Measurements from ENCODE around the gene RBM17.

The RBM17 gene

DNA sequence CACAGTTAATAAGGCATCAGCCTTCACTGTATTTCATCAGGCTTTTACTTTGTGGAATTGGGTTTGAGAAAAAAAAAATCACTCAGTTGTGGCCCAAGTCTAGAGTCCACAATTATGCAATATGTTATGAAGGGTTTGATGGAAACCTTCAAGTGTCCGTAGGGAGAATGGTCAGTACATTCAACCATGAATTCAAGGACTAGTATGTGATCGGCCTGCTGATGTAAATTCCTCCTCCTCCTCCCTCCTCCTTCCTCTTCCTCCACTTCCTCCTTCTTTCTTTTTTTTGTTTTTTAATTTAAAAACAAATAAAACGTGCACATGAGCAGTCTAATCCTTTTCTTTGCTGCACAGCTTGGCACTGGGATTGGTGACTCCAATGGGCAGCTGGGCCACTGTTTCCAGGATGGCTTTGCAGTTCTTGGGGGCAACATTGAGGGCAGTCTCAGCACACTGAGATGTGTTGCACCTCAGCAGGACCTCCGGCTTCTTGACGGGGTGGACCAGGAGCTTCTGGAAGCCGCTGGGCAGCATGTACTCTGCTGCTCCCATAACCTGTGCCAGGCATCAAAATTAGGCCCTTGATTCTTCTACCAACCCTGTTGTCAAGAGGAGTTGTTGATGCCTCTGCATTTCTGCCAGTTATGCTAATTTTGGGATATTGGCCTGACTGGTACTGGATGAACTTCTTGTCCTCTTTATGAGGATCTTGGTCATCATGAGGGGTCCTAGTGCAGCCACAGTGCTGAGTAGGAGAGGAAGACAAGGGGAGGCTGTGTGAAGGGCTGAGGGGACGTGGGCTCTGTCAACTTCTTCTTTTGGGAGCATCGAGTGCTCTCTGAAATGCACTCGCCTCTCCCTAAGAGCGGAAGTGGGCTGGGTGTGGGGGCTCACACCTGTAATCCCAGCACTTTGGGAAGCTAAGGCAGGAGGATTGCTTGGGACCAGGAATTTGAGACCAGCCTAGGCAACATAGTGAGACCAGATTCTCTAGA, 17.4 kb upstream of the RBM17 start:
- no peak overlapping the region for H3K4me3 ChIP-seq (ENCODE audit: low read length)
- no peak for DNase-seq (ENCODE audit: low read depth, low spot score)

DNA sequence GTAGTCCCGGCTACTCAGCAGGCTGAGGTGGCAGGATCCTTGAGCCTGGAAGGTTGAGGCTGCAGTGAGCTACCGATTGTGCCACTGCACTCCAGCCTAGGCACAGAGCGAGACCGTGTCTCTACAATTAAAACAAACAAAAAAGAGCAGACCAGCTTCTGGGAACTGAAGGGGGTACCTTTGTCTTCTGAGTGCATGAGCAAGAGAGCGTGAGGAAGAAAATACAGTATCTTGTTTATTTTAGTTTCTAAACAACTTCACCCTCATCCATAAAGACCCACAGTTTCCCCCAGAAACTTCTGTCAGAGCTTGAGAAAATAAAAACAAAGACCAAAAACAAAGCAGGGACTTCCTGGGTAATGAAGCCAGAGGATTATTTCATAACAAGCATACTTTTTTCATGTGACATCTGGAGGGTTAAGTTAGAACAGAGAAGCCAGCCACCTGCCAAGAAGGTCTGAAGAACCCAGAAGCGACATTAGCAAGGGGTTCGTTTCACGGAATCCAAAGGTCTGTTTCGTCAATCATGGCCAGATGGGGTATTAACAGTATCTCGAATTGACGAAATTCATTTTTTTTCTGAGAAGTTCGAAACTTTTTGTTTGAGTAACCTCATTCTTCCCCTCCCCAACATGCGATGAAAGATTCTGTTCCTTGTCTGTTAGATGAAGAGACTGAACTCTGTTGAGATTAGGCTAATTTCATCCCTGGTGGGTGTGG, 16.5 kb upstream of the RBM17 start:
- H3K4me3 ChIP-seq (ENCODE audit: low read length), result no peak overlapping the region
- no peak for DNase-seq (ENCODE audit: low read depth, low spot score)

DNA sequence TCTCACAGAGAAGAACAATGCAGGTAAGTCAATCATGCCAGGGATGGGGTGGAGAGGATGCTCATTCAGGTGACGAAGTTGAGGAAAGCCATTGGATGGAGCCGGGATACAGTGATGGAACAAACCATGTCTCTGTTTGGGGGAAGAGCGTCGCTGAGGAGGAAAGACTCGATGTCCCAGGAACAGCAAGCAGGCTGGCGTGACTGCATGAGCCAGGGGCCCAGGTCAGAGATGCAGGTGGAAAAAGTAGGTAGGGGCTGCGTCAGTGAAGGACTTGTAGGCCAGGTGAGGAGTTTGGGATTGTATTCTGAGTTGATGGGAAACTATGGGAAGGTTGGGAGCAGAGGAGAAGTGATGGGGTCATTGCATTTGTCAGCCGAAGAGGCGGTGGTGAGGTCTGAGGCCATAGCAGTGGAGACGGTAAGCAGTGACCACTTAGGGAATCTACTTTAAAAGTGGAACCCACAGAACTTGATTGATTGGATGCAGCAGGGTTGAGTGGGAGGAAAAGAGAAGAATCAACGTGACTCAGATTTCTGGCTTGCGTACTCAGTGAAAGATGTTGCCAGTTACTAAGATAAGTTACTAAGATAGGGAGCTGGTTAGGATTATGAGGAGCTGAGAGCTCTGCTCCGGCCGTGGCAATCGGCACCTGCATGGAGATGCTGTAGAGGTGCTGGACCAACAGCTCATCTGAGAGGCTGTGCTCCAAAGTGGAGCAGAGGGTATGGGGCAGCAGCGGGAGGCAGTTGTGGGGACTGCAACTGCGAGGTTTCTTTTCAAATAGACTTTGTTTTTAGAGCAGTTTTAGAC, 14.1 kb upstream of the RBM17 start:
- no peak for DNase-seq (ENCODE audit: low read depth, low spot score)
- no peak overlapping the region for H3K4me3 ChIP-seq (ENCODE audit: low read length)

DNA sequence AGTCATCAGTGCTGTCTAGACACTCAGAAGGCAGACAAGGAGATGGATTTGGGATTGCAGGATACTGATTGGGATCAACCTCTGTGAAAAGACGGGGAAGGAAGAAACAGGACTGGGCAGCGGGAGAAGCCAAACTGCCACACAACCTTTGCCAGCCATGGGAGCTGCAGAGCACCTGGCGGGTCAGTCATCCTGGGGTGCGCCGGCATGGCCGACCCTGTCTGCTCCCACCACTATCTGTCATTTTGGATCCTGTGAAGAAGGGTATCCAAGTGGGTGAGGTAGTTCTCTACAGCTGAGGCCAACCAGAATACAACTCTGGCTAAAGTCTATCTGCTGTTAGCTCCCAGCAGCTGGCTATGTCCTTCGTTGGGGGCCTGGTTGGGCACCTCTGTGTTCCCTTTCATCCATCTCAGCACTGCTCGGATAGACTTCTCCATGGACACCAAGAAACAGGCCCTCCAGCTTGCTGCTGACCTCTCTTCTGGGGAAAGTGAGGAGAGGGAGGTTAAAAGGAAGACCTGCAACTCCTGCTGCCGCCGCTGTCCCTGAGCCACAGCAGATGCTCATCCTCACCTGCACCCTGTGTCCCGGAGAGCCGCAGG, 11.7 kb upstream of the RBM17 start:
- no peak overlapping the region for H3K4me3 ChIP-seq (ENCODE audit: low read length)
- no peak for DNase-seq (ENCODE audit: low read depth, low spot score)

DNA sequence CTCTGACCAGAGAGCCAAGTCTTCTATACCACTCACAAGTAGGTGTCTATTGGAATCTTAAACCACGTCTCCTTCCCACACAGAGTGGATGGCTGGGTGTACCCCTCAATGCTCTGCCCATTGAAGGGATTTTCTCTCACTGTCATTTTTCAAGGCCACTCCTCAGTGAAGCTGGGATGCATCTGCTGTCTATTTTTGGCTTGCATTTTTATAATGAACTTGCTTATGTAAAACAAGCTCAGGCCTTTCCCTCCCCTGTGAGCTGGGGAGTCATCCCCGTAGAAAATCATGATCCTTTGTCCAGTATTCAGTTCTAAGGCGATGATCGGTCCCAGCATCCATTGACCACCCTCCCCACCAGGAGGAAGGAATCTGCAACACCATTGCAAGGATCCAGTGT, 9.8 kb upstream of the RBM17 start:
- no peak for DNase-seq (ENCODE audit: low read depth, low spot score)
- H3K4me3 ChIP-seq (ENCODE audit: low read length), result no peak overlapping the region

DNA sequence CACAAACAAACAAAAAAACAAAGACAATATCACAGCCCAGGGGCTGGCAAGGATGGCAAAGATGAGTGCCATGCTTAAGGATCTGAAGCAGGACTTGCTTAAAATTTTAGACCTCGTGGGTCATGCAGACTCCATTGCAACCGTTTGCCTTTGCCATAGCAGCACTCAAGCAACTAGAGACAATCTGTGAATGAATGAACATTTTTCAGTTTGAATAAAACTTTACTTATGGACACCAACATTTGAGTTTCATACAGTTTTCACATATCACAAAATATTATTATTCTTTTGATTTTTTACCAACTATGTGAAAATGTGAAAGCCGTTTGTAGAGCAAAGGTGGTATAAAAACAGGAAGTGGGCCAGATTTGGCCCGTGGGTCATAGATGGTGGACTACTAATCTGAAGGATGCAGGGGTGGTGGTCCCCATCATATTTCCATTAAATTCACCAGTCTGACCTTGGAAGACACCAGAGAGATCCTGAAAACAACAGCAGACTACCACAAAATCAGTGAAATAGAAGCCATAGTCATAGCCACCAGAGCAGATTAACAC, 8.3 kb upstream of the RBM17 start:
- no peak overlapping the region for H3K4me3 ChIP-seq (ENCODE audit: low read length)
- DNase-seq (ENCODE audit: low read depth, low spot score), result no peak

DNA sequence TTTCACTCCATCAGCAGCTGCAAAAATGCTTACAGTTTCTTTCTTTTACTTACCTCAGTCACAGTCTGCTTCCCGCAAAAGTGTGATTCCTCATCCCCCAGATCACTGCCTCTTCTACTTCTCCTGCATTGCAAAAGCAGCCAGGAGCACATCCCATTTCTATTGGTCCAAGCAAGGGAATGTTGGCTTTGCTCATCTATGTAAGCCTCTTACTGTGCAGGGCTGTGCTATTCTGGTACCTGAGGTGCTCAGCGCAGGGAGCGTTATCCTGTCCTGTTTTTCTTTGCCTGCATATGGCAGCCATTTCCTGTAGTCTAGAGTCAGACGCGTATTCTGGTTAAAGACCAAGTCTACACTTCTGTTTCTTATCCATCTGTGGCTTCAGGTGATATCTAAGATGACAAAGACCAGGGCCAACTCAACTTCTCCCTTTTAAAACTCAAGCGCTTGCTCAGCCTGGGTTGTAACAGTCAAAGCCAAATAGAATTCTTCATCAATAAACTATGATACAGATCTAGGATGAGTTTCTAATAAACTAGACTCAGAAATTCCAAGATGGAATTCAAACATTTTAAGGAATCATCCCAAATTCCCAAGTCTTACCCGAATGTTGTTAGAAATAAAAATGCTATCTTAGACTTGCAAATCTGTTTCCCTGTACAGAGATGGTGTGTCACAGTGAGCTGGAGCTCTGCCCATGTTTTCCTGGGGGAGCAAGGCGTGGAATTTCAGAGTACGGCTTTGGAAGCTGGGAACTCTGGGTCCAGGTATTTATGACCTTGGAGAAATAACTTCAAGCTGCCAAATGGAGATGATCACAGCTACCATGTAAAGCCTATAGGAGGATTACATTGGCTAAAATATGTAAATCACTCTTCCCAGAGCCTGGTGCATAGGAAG, 6.1 kb upstream of the RBM17 start:
- no peak for DNase-seq (ENCODE audit: low read depth, low spot score)
- no peak overlapping the region for H3K4me3 ChIP-seq (ENCODE audit: low read length)

DNA sequence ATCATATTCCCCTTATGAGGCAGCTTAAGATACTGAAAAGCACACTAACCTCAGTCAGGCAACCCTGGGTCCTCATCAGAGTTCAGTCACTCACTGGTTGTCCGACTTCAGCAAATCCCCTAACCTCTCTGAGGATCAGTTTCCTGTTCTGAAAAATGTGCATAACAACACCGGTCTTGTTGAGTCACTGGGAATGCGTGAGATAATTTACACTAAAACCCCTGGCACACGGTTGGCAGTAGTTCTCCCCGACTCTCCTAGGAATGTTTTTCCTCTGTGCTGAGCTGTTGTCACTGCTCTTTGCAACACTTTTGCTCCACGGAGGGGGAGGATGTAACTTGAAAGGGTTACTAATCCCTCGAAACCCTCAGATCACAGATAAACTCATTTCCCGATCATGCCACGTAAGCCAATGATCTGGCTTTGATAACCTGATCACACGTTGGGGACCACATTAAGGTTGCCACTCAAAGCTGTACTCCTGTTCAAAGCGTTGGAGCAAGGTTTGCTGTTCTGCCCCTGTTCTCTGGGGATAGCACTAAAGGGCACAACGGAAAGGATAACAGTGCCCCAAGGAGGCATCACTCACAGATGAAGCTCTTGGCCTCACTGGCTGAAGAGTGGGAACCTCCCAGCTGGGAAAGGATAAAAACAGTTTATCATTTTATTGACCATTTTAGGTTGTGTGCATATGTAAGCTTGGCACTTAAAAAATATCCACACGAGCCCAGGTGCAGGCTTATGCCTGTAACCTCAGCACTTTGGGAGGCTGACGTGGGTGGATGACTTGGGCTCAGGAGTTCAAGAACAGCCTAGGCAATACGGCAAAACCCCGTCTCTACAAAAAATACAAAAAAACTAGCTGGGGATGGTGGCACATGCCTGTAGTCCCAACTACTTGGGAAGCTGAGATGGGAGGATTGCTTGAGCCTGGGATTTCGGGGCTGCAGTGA, 5.0 kb upstream of the RBM17 start:
- peak; percentile 92 for DNase-seq (ENCODE audit: low read depth, low spot score)
- no peak overlapping the region for H3K4me3 ChIP-seq (ENCODE audit: low read length)

DNA sequence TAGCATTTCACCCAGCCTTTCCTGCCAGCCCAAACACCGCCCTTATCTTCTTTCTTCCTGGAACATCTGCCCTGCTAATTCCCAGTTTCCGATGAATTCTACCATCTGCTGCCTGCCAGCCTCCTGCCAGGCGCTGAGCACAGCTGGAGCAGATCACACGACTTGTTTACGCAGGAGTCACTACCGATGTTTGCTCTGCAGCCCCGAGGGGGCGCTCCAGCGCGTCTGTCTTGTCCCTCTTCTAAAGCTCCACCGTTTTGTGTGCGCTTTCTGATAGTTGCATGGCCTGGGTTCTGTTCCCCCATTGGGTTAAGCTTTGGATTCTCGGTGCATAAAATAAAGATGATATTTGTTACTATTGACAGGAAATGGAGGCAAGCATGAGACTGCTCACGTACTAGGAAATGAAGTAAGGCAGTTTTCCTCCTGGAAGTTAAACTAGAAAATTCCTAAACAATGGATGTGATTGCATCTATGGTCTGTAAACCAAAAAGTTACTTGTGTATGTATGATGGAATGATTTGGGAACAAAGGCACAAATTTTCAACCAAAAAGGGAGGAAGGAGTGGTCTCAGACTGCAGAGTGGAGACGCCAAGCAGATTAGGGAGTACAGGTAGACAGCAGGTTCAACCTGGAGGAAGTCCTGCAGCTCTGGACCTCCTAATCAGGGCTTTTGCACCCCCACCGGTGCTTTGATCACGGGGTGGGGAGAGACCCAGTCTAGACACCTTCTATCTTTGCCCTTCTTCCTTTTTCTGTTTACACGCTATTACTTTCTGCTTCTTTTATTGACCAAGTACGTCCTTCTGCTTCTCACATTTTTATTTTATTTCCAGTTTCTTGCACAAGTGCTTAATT, 2.2 kb upstream of the RBM17 start:
- DNase-seq (ENCODE audit: low read depth, low spot score), result peak; percentile 87
- H3K4me3 ChIP-seq (ENCODE audit: low read length), result no peak overlapping the region

DNA sequence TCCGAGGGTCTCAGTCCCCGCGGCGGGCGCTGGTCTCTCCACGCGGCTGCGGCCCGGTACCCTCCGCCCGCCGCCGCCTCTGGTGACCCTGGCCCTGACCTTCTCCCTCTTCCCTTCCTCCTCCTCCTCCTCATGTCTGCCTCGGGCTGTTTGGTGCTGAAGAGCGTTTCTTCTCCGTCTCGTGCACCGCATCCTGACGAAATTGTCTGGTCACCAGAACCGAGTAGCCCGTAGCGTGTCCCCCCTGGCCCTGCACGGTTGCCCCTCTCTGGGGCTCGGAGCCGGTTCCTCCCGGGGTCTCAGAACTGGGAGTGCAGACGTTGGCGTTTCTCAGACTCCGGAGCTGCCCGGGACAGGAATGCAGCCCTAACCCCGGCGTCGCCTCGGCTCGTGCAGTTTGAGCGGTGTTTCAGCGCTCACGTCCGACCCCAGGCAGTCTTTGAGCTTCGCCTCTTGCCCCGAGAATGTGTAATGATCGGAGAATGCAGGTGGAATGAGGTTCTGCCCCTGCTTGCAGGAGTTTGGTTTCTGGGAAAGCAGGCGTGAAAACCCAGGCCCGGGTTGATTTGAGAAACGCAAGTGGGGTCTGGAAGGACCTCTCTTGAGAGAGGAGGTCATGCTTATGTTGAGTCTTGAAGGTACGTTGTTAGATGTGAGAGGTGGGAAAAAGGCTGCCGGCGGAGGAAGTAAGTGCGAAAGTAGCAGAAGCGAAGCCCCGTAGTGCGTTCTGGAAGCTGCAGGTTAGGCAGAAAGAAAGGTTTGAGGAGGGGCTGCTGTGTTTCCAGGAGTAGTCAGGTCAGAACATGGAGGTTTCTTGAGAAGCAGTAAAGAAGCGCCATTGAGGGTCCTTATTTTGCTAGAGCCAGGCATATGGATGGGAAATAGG, 743 bp downstream of the RBM17 start:
- peak overlapping the region; percentile 93 for H3K4me3 ChIP-seq (ENCODE audit: low read length)
- no peak for DNase-seq (ENCODE audit: low read depth, low spot score)

DNA sequence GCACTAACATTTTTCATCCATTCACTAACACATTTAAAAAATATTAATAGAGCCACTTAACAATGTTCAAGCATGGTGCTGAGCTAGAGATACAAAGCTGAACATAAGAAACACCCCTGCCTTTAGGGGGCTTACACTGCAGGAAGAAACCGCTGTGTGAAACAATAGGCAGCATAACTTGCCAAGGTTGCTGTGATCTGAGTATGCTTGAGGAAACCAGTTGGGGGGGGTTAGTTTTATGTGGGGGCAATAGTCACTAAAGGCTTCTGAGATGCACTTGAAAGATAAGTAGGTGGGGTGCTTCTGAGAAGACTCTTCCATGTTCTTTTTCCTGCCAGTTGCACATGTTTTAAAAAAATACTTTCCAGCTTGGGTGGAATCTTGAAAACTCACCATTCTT, 2.8 kb downstream of the RBM17 start:
- H3K4me3 ChIP-seq (ENCODE audit: low read length), result no peak overlapping the region
- DNase-seq (ENCODE audit: low read depth, low spot score), result peak; percentile 82

DNA sequence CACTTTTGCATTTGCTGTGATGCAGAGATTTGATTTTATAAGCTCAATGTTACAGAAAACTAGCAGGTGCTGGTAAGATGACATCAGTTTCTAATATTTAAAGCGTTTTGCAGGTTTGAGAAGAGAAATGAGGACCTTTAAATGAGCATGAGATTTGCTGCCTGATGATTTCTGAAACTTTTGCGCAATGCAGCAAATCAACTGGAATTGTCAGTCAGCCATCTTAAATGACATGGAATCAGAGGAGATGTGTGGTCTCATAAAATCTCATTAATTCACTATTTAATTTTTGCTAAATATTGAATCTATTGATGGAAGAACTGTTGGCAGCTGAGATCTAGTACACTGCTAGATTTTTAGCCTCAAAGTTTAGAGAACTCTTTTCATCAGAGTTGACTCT, 3.9 kb downstream of the RBM17 start:
- DNase-seq (ENCODE audit: low read depth, low spot score), result no peak
- no peak overlapping the region for H3K4me3 ChIP-seq (ENCODE audit: low read length)

DNA sequence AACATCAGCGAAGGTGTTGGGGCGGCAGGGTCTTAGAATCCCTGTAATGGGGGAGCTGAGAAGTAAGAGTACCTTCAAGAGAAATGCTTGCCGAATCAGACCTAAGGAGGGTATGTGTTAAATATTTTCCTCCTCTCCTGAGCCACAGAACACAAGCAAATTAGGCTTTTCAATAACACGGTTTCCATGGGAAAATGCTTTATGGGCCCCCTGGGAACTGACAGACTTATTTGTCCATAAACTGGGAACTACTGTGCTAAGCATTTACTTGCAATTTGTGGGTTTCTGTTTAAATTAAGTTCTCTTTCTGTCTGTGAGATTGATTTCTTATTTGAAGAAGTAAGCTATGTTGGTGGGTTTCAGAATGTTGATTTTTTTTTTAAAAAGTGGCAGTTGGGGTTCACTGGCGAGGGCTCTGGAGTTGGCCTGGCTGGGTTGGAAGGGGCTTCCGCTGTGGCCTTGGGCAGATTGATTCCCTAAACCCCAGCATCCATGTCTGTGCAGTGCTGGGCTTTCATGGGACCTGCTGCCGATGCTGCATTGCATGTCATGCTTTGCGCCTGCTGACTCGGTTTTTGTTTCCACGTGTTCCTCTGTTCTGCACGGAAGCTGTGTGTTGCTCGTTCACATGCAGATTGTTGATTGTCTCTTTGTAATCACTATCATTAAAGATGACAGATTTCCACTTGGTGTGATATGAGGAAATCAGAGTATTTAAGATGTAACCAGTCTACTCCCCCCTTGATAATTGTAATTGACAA, 7.2 kb downstream of the RBM17 start:
- no peak for DNase-seq (ENCODE audit: low read depth, low spot score)
- H3K4me3 ChIP-seq (ENCODE audit: low read length), result no peak overlapping the region

DNA sequence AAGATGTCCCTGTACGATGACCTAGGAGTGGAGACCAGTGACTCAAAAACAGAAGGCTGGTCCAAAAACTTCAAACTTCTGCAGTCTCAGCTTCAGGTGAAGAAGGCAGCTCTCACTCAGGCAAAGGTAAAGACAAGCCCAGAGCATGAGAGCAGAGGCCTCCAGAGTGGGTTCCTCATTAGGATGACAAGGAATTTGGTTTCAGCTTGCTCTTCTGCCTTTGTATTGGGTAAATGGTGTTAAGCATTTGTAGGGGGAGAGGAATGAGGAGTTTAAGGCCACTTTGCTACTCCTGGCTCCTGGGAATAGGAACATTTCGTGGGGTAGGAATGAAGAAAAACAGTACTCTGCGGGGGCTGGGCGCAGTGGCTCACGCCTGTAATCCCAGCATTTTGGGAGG, 8.2 kb downstream of the RBM17 start:
- no peak overlapping the region for H3K4me3 ChIP-seq (ENCODE audit: low read length)
- no peak for DNase-seq (ENCODE audit: low read depth, low spot score)
